Fibroblast of skin of left quadriceps (primary cell): ENCODE results near the gene MRPS30.
"Not testable (repeated sequence)": the region's sequence is repeated elsewhere in the genome, so short reads cannot be mapped to it uniquely, and the experiment has no call there.

Experiments used
- DNase-seq, 2 experiments: peaks; one replicate each; pipeline ENCODE4 v3.0.0-alpha.2; 2013; ENCODE audit warnings: low read depth in 2 of 2

Gene MRPS30

GRCh38 chr5:44808435-44809214 is at the start of gene MRPS30:
TSS of gene MRPS30 (plus strand) at chr5:44808947. CDS start at chr5:44808963, 16 bp downstream.
- peak; percentile 97 to 98 for DNase-seq

- DNase-seq: no peak
Measured at GRCh38 chr5:44769200-44769876, 39.4 kb upstream of the MRPS30 start.

- no peak for DNase-seq
Measured at GRCh38 chr5:44769877-44770209, 38.9 kb upstream of the MRPS30 start.

GRCh38 chr5:44770780-44771717 is 37.7 kb upstream of the MRPS30 start:
- DNase-seq: no peak

- not testable (repeated sequence) for DNase-seq
Measured at GRCh38 chr5:44772397-44772796, 36.4 kb upstream of the MRPS30 start.

GRCh38 chr5:44774279-44774880 is 34.4 kb upstream of the MRPS30 start:
- peak; percentile 30 to 40 for DNase-seq

GRCh38 chr5:44779167-44779566 is 29.6 kb upstream of the MRPS30 start:
- DNase-seq: no peak

- no peak for DNase-seq
Measured at GRCh38 chr5:44783634-44784315, 25.0 kb upstream of the MRPS30 start.

GRCh38 chr5:44787731-44788130 is 21.0 kb upstream of the MRPS30 start:
- no peak for DNase-seq

GRCh38 chr5:44789372-44789995 is 19.3 kb upstream of the MRPS30 start:
- peak in 1 of 2 experiments; percentile 9 for DNase-seq

GRCh38 chr5:44792031-44792673 is 16.6 kb upstream of the MRPS30 start:
- not testable (repeated sequence) for DNase-seq

GRCh38 chr5:44794371-44794770 is 14.4 kb upstream of the MRPS30 start:
- DNase-seq: no peak

- DNase-seq: no peak
Measured at GRCh38 chr5:44795496-44795895, 13.3 kb upstream of the MRPS30 start.

- DNase-seq: no peak
Measured at GRCh38 chr5:44797841-44798240, 10.9 kb upstream of the MRPS30 start.

- no peak for DNase-seq
Measured at GRCh38 chr5:44801992-44802391, 6.8 kb upstream of the MRPS30 start.

- no peak for DNase-seq
Measured at GRCh38 chr5:44806608-44807007, 2.1 kb upstream of the MRPS30 start.

- DNase-seq: no peak
Measured at GRCh38 chr5:44807269-44807668, 1.5 kb upstream of the MRPS30 start.

GRCh38 chr5:44809215-44809955 is 638 bp downstream of the MRPS30 start:
- DNase-seq: peak in 1 of 2 experiments; percentile 3

- no peak for DNase-seq
Measured at GRCh38 chr5:44809956-44810420, 1.2 kb downstream of the MRPS30 start.
